NCI-H2029 (cell line): ENCODE data around the gene TTC34.
A peak's percentile ranks its signal among the peaks of the same experiment; 100 is the strongest.

Experiments
- DNase-seq: peaks from one replicate; lab custom pipeline; 2025; lab: John Stamatoyannopoulos, UW

The TTC34 gene

DNA sequence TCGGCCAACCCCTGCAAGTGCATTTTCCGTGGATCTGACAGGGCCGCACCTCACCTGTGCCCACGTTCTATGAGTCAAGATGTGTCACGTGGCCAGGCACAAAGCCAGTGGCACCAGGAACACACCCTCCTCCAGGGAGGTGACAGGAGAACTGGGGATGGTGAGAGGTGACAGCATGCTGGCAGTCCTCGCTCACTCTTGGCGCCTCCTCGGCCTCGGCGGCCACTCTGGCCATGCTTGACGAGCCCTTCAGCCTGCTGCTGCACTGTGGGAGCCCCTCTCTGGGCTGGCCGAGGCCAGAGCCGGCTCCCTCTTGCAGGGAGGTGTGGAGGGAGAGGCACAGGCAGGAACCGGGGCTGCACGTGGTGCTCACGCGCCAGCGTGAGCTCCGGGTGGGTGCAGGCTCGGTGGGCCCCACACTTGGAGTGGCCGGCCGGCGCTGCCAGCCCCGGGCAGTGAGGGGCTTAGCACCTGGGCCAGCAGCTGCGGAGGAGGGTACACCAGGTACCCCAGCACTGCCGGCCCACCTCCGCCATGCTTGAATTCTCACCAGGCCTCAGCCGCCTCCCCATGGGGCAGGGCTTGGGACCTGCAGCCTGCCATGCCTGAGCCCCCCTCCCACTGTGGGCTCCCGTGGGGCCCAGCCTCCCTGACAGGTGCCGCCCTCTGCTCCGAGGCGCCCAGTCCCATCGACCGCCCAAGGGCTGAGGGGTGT is 11.6 kb upstream of the TTC34 start:
- DNase-seq: no peak

DNA sequence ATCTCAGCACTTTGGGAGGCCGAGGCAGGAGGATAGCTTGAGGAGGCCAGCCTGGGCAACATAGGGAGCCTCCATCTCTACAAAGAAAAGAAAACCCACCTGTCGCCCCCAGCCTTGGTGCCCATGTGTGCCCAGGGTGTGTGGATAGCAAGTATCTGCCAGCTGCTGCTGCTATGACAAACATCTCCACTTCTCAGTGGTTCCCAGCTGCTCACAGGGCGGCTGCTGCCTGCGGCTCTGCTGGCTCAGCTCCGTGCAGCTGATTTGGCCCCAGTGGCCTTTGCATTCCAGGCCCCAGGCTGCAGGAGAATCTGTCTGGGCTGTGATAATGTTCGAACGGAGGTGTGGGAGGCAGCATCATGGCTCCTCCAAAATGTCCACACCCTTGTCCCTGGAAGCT is 10.6 kb upstream of the TTC34 start:
- DNase-seq: no peak

DNA sequence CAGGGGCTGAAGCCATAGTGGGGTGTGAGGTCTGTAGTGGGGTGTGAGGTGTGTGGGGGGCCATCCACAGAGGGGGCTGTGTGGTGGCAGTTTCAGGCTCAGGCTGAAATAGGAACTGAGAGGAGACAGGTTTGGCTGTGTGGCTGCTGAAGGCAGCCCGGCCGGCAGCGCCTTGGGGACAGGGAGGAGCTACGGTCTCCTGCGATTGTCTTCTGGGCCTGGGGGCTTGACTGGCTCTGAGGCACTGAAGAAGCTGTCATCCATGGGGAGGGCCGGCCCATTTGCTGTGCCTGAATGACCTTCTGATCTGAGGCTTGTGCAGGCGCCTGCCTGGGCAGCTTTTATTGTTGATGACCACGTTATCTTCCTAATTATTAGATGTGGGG is 10.0 kb upstream of the TTC34 start:
- no peak for DNase-seq

DNA sequence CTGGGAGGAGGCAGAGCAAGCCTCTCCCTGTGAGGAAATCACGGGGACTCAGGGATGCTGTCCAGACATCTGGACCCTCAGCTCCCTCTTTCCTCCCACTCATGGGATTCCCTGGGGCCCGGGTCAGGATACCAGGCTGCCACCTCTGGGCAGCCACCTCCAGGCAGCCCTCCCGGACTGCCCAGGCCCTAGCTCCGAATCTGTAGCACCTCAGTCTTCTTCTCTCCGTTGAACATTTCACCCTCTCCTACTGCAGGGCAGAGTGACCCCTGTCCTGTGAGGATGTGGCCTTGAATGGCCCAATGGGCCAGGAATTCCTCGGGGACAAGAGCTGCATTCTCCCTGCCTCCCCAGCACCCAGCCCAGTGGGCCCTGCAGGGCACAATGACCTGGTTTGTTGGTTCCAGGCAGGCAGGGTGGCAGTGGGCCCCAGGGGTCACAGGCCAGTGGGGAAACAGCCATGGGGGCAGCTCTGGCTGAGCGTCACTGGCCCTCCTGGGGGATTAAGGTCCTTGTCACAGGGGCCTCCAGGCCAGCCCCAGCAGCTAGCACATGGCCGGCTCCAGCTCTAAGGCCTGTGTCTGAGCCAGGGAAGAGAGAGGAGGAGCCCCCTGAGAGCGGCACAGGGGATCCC is 9.5 kb upstream of the TTC34 start:
- DNase-seq: no peak

DNA sequence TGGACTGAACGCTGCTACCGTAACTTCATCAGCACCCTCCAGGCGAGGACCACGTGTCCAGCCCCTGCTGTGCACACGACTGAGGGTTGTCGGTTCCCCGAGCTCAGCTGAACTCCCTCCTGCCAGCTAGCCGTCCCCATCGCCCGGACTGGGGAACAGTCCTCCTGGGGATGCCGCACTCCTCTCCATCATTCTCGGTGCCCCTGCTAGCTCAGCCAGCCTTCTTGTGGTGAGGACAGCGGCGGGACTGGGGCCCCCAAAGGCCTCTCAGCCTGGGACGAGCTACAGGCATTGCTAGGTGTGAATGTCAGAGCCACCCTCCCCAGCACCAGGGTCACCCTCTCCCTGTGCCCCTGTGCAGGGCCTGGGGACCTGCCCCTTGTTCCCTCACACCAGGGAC is 8.8 kb upstream of the TTC34 start:
- no peak for DNase-seq

DNA sequence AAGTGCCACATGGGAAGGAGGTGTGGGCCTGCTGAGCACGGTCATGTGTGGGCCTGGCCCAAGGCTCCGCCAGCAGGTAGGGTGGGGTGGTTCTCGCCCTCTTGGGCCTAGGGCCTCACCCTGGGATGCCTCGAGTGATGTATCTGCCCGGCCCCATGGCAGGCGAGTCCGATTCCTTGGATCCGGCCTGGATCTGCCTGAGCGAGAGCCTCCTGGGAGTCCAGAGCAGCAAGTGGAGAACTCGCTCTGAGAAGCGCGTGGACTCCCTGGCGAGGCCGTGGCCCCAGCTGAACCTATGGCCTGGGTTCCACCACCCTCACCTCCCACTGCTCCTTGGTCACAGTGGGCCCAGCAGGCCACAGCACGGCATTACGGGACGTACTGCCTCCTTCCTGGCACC is 8.2 kb upstream of the TTC34 start:
- DNase-seq: no peak

DNA sequence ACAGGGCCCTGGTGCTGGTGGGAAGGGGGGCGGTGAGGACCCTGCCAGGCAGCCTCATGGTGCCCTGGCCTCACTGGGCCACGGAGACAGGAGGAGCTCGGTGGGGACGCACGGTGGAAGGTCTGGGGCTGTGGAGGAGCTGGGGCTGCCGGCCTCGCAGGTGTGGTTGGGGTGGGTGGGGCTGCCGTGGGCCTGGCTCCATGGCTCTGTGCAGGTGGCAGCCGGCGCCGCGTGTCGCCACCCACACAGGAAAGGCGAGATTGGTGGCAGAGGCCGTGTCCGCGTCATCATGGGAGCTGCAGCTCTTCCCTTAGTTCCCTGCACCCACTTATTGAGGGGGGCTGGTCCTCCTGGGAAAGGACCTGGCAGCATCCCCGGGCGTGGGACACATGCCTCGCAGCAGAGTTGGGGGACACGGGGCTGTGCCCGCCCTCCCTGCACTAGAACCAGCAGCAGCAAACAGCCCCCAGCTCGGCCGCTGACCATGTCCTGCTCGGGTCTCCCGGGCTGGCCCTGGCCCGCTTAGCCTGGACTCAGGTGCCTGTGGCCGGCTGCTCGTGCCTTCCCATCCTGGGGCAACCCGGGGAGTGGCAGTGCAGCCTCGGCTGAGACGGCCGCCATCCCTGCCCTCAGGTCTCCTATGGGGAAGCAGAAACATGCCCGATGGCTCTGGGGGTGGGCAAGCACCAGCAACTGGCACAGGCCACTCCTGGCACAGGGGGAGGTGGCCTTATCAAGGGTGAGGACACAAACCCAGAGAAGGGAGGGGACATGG is 7.5 kb upstream of the TTC34 start:
- no peak for DNase-seq

DNA sequence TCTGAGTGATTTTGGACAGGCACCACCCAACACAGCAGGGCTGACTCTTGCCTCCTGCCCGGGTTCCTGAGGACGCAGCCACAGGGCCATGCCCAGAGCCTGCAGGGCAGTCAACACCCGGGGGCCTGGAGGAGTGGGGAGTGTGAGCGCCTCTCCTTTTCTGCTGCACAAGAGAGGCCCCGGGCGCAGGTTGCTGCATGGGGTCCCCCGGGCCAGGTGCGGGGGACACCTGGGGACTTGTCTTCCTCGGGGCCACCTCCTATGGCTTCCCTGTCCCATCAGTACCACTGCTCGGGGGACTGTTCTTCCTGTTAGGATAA is 6.9 kb upstream of the TTC34 start:
- DNase-seq: no peak

DNA sequence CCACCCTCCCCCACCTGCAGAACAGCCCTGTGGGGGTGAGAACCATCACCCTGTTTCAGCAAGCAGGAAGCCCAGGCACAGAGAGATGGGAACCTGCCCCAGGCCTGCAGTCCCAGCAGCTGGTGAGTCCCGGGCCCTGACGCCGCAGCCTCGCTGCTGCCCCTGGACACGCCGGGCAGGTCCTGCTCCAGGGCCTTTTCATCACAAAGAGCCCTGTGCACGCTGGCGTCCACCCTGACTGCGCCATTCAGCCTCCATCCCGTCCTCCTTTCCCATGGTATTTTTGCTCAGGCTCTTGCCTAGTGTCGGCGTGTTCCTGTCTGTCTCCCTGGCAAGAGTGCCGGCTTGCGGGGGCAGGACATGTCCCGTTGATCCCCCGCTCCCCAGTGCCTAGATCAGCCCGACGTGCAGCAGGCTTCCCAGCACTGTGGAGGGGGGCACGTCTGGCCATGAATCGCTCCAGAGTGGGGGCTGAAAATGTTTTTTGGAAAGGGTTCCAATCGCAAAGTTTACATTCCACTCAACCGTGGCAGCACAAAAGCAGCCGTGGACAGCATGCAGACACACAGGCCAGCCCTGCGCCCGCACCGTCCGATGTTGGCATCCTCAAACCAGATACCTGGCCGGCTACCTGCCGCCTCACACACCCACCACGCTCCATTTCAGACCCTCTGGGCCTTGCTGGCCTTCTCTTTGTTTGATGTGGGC is 6.3 kb upstream of the TTC34 start:
- DNase-seq: no peak

DNA sequence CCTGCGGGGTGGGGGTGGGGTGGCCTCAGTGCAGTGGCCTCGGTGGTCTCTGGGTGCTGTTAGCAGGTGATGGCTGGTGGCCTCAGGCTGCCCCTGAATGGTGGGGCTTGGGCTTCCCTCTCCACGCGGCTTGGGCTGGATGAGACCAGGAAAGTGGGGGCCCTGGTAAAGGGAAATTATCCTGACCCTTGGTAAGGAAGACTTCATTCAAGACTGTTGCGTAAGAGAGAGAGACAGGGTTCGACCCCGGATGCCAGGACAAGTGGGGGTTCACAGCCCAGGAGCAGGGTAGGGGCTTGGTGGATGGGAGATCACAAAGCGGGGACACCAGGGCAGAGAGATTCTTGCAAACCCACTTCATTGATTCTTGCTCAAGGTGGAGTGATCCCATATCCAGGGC is 5.5 kb upstream of the TTC34 start:
- DNase-seq: no peak

DNA sequence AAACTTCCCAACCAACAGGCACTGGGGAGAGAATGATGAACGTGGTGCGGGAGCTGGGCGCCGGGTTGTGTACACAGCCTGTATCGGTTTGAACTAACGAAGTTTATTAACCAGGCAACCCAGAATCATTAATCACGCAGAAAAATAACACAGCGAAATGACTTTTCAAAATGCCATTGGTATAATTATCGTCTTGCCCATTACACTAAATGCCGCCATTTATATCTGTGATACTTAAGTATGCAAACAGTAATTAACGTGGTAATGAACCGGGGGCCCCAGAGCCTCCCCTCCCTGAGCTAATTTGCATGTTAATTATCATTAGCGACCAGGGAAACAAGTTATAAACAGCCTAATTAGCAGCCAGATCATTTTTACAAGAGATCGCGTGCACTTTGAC is 5.1 kb upstream of the TTC34 start:
- no peak for DNase-seq

DNA sequence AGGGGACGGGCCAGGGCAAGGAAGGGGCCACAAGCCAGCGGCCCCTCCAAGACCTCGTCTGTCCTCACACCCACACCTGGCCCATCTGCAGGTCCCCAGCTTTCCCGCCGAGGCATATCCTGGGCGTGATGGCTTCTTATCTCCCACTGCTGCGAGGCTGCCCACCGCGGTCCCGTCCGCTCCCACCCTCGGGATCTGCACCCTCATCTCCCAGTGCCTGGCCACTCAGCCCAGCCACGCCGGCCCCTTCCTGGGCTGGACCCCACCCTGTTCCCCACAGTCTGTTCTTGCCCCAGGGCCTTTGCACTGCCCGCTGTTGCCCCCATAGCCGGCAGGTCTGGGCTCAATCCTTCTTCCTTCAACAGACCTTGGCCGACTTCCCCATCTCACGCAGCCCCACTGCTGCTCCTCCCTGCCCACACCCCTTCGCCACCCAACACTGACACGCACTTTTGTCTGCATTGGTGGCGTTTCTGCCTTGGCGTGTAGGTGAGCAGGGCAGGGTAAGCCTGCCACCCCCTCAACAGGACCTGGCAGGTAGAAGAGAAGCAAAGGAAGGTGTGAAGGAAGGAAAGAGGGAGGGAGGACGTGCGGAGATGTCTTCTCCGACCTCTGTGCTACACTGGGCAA is 4.4 kb upstream of the TTC34 start:
- DNase-seq: no peak

DNA sequence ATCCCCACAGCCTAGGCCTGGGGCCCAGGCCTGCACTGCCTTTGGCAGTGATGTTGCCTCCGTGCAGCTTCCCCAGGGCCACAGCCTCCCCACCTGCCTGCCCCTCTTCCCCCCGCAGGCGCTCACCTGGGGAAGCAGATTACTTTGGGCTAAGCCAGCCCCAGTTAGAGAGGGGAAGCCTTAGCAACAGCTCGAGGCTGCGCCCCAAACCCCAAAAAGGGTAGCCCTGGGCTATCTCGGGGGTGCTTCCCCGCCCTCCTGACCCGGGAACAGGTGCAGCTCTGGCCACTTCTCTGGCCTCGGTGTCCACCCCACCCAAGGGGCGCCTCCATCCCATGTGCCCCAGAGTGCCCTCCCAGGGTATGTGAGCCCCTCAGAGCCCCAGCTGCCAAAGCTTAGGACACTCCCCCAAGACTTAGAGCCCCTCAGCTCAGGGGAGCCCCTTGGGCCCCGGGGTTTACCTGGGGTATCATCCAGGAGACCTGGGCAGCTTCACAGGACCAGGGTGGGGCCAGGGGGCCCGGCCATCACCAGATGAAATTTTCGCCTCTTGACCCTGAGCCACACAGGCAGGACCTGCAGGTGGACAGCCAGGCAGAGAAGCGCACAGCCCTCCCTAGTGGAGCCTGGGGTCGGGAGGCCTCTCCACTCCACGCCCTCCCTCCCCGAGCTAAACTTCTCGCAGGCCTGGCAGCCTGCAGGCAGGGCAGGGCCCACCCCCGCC is 3.3 kb upstream of the TTC34 start:
- DNase-seq: no peak

DNA sequence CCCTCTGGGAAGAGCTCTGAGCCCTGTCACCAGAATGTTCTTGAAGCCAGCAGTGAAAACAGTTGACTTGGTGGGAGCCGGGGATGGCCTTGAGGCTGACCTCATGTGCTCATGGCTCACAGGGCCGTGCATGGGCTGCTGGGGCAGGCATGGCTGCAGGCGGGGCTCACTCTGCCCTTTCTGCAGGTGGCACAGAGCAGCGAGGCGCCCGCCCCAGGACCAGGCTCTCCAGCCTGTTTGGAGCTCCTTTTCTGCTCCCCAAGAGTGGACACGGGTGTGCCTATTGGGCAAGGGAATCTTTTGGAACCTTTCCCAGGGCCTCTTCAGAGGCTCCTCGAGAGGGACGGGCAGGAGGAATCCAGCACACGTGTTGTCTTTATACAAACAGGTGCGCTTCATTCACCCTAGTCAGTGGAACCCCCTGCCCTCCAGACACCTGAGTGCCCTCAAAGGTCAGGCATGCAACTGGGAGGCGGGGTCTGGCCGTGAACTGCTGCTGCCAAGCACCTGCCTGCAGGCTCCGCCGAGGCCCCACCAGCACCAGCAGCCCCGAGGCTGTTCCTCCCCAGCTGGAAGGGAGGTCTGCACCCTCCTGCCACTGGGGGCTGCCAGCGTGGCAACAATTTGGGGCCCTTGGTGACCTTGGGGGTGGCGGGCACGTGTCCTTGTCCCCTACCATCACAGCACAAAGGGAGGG is 2.6 kb upstream of the TTC34 start:
- DNase-seq: peak; percentile 16

DNA sequence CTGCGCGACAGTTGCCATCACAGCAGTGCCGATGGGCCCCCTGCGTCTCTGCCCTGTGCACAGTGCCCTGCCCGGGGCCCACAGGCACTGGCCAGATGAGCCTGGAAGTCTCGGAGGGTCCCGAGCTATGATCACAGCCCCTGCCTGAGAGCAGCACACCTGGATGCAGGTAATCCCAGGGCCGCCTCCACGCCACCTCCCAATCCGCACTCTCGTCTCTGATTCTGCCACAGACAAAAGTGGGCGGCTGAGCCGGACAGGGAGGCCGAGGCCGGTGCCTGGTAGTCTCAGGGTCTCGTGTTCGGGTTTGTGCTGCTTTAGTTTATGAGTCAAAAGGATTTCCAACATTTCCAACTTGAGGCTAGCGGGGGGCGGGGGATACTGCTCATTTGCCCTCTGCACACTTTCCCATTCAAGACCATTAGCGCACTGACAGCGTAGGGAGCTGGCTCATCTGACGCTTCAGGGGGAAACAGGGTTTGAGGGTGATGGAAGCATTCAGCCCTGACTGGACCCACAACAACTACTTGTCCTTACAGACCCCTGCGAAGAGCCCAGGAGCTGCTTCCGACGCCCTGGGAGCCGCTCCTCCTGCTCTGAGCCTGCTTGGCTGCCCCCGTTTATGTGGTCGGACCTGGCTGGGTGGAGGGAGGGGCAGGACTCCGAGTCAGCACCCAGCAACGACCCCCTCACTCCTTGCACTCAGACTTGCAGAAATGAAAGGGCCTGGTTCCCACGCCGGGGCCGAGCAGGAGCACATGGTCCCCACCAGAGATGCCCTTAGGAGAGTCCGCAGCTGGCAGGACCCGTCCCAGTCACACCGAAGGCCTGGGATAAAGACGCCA is 1.8 kb upstream of the TTC34 start:
- DNase-seq: no peak

DNA sequence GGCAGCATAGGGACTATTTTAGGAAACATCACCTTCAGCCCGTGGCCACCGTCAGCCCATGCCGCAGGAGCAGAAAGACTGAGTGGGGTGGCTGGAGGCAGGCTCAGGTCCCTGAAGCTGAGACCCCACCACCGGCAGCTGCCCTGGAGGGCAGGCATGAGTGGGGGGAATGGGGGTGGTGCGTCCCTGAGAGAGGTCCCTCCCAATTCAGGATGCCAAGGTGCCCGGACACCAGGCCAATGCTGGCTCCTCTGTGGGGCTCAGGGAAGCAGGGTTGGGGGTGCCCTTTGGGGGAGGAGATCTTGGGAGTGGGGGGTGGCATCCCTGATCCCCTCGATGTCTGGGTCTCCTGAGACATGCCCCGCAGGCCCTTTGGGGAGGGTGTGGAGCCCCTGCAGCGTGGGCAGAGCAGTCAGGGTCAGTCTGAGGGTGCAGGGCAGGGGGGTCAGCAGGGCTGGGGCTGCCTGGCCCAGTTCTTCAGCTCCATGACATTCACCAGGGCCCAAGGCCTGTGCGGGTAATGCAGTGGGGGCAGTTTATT is 998 bp upstream of the TTC34 start:
- DNase-seq: no peak

DNA sequence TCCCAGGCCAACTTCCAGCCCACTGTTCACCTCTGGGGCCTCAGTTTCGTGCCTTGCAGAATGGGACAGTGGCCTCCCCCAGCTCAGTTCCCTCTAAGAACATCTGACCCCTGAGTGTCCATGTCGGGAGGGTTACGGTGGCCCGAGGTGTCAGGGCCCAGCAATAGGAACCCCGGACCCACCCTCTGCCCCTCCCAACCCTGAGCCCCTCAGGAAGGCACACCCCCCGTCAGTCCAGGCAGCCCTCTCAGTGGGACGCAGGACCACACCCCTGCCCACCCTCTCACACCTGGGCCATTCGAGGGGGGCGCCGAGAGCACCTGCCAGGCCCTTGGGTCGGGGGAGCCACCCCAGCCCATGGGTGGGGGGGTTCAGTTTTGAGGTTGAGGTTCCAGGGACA is 447 bp downstream of the TTC34 start:
- DNase-seq: no peak

DNA sequence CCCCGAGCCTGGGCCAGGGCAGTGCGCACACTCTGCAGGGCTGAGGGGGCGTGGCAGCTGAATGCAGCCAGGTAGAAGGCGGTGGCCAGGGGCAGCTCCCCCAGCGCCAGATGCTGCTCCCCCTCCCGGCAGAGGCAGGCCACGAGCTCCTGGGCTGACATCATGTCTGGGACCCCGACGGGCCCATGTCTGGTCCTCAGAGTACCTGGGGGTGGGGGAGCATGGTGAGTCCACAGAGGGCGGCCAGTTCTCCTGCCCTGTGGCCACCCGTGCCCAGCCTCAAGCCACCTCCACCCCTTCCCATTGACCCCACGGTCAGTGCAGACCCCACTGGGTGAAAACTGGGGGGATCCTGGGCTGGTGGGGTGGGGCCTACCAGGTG is 838 bp downstream of the TTC34 start:
- no peak for DNase-seq

DNA sequence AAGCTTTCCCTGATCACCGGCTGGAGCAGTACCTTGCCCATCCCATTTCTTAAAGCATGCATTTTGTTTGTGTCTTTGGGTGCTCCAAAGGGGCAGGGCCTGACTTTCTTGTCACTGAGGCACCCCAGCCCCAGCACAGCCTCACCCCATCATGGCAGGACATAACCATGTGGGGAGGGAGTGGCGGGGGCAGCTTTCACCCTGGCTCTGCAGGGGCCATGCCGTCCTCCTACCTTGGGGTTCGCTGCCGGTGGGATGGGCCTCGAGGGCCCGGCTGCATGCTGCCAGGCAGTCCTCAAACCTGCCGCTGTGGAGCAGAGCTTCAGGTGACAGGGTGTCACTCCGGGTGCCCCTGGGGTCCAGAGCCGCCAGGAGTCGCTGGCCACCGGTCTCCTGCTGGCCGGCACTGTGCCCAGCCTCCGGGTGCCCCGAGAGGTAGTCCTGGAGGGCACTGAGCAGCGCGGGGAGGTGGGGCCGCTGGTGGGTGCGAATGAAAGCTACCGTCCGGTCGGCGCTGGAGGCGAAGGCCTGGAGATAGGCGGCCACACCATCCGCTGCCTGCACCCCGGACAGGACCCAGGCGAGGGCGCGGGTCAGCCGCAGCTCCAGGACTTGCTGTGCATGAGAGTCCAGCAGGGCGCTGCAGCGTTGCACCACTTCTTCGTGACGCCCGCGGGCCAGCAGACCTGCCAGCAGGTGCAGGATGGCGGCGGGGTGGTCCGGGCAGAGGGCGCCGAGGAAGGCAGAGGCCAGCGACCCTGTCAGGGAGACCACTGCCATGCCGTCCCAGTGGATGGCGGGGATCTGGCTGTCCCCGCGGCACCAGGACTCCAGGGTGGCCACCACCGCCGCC is 1.5 kb downstream of the TTC34 start:
- no peak for DNase-seq
